ENCODE data around the gene PIKFYVE.

Gene PIKFYVE

DNA sequence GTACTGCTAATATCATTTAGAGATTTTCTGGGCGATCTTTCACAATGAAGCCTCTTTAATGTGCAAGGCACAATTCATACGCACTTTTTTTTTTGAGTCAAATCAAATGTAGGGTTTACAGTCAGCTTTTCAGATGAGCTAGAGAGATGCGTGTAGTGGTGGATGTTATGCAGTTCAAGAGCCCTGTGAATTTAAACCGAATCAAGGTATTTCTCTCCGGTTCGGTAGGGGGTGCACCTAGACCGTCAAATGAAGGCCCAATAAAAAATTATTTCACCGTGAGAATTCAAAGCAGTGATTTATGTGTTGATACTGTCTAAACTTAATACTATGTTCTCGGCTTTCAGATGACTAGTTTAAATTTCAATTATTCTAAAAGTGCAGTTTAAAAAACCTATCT lies 141.6 kb downstream of the PIKFYVE start:
- DNase-seq (ENCODE audit: low spot score) = peak; percentile 41
- TF ChIP-seq, protein P1, sequence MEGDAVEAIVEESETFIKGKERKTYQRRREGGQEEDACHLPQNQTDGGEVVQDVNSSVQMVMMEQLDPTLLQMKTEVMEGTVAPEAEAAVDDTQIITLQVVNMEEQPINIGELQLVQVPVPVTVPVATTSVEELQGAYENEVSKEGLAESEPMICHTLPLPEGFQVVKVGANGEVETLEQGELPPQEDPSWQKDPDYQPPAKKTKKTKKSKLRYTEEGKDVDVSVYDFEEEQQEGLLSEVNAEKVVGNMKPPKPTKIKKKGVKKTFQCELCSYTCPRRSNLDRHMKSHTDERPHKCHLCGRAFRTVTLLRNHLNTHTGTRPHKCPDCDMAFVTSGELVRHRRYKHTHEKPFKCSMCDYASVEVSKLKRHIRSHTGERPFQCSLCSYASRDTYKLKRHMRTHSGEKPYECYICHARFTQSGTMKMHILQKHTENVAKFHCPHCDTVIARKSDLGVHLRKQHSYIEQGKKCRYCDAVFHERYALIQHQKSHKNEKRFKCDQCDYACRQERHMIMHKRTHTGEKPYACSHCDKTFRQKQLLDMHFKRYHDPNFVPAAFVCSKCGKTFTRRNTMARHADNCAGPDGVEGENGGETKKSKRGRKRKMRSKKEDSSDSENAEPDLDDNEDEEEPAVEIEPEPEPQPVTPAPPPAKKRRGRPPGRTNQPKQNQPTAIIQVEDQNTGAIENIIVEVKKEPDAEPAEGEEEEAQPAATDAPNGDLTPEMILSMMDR (IDR thresholded peaks at IDR 0.05; ENCODE audit: extremely low read depth, missing control alignments) = no peak
